ENCODE measurements around the gene REN. TPM values are rescaled to one million over a fixed set of nuclear protein-coding genes. Genes with fewer than 3 reads are reported as not detected.

The REN gene
- total RNA-seq, 1 donor from 2014 or later: not detected

GRCh38 chr1:204107892-204108291 is 58.2 kb downstream of the REN start:
- peaks cover 19% of the 10 kb centered on the region for H3K4me1 Mint-ChIP-seq (ENCODE audit: low read depth, unreplicated experiment)
- no peak for DNase-seq (ENCODE audit: low read depth)
- H3K4me3 Mint-ChIP-seq (ENCODE audit: unreplicated experiment): no peak overlapping the region

GRCh38 chr1:204106825-204107224 is 59.3 kb downstream of the REN start:
- no peak overlapping the region for H3K4me2 ChIP-seq (ENCODE audit: low read length)
- H3K4me3 Mint-ChIP-seq (ENCODE audit: unreplicated experiment): no peak overlapping the region
- H2AFZ ChIP-seq (ENCODE audit: low read depth, low read length): no peak overlapping the region
- H3K27ac Mint-ChIP-seq (ENCODE audit: unreplicated experiment): no peak overlapping the region
- no peaks in the 10 kb centered on the region for H3K27me3 Mint-ChIP-seq (ENCODE audit: low read depth, unreplicated experiment)
- H3K36me3 Mint-ChIP-seq (ENCODE audit: low read depth, unreplicated experiment): no peaks in the 10 kb centered on the region
- no peaks in the 10 kb centered on the region for H3K9me3 ChIP-seq (ENCODE audit: insufficient read depth, low read depth, low read length)
- FAIRE-seq: no peak
- peaks cover 28% of the 10 kb centered on the region for H3K4me1 ChIP-seq (ENCODE audit: insufficient read depth, low read length)
- TF ChIP-seq EZH2 (IDR thresholded peaks at IDR 0.05; ENCODE audit: insufficient read depth, low read length) (no peak), CTCF (IDR thresholded peaks at IDR 0.05; ENCODE audit: insufficient read depth, low read depth, low read length) (no peak)
- no peak for DNase-seq (ENCODE audit: low read depth)
- no peaks in the 10 kb centered on the region for H3K9me3 Mint-ChIP-seq (ENCODE audit: unreplicated experiment)
- H3K79me2 ChIP-seq (ENCODE audit: insufficient read depth, low read length): peaks cover 2% of the 10 kb centered on the region
- H3K27me3 ChIP-seq (ENCODE audit: insufficient read depth, low read length): no peaks in the 10 kb centered on the region
- H3K4me3 ChIP-seq (ENCODE audit: insufficient read depth, low read depth, low read length): no peak overlapping the region
- no peaks in the 10 kb centered on the region for H4K20me1 ChIP-seq (ENCODE audit: insufficient read depth, low read length)
- H3K4me1 Mint-ChIP-seq (ENCODE audit: low read depth, unreplicated experiment): peaks cover 26% of the 10 kb centered on the region
- no peak overlapping the region for H3K27ac ChIP-seq (ENCODE audit: low read depth, low read length)
- no peaks in the 10 kb centered on the region for H3K36me3 ChIP-seq (ENCODE audit: insufficient read depth, low read length)
- no peak overlapping the region for H3K9ac ChIP-seq (ENCODE audit: low read length)

More at GRCh38 chr1:204107892-204108291, 58.2 kb downstream of the REN start:
- Mint-ChIP-seq H3K27ac (ENCODE audit: unreplicated experiment) (no peak overlapping the region), H3K36me3 (ENCODE audit: low read depth, unreplicated experiment) (no peaks in the 10 kb centered on the region), H3K9me3 (ENCODE audit: unreplicated experiment) (no peaks in the 10 kb centered on the region), H3K27me3 (ENCODE audit: low read depth, unreplicated experiment) (no peaks in the 10 kb centered on the region)
- Histone ChIP-seq H4K20me1 (ENCODE audit: insufficient read depth, low read length) (no peaks in the 10 kb centered on the region), H3K36me3 (ENCODE audit: insufficient read depth, low read length) (no peaks in the 10 kb centered on the region), H3K4me3 (ENCODE audit: insufficient read depth, low read depth, low read length) (no peak overlapping the region), H2AFZ (ENCODE audit: low read depth, low read length) (no peak overlapping the region), H3K27me3 (ENCODE audit: insufficient read depth, low read length) (no peaks in the 10 kb centered on the region), H3K9ac (ENCODE audit: low read length) (no peak overlapping the region), H3K4me2 (ENCODE audit: low read length) (no peak overlapping the region), H3K79me2 (ENCODE audit: insufficient read depth, low read length) (peaks cover 2% of the 10 kb centered on the region), H3K27ac (ENCODE audit: low read depth, low read length) (no peak overlapping the region), H3K9me3 (ENCODE audit: insufficient read depth, low read depth, low read length) (no peaks in the 10 kb centered on the region), H3K4me1 (ENCODE audit: insufficient read depth, low read length) (peaks cover 22% of the 10 kb centered on the region)
- TF ChIP-seq CTCF (IDR thresholded peaks at IDR 0.05; ENCODE audit: insufficient read depth, low read depth, low read length) (no peak), EZH2 (IDR thresholded peaks at IDR 0.05; ENCODE audit: insufficient read depth, low read length) (no peak)
- FAIRE-seq: no peak

GRCh38 chr1:204105131-204105515 is 61.0 kb downstream of the REN start:
- no peak for FAIRE-seq
- Histone ChIP-seq H3K9ac (ENCODE audit: low read length) (no peak overlapping the region), H3K4me2 (ENCODE audit: low read length) (peak overlapping the region; percentile 65), H3K79me2 (ENCODE audit: insufficient read depth, low read length) (peaks cover 2% of the 10 kb centered on the region), H3K27ac (ENCODE audit: low read depth, low read length) (no peak overlapping the region), H3K27me3 (ENCODE audit: insufficient read depth, low read length) (no peaks in the 10 kb centered on the region), H3K4me1 (ENCODE audit: insufficient read depth, low read length) (peaks cover 28% of the 10 kb centered on the region), H2AFZ (ENCODE audit: low read depth, low read length) (no peak overlapping the region), H3K9me3 (ENCODE audit: insufficient read depth, low read depth, low read length) (no peaks in the 10 kb centered on the region), H3K4me3 (ENCODE audit: insufficient read depth, low read depth, low read length) (no peak overlapping the region), H4K20me1 (ENCODE audit: insufficient read depth, low read length) (no peaks in the 10 kb centered on the region), H3K36me3 (ENCODE audit: insufficient read depth, low read length) (no peaks in the 10 kb centered on the region)
- Mint-ChIP-seq H3K4me1 (ENCODE audit: low read depth, unreplicated experiment) (peaks cover 26% of the 10 kb centered on the region), H3K9me3 (ENCODE audit: unreplicated experiment) (no peaks in the 10 kb centered on the region), H3K36me3 (ENCODE audit: low read depth, unreplicated experiment) (no peaks in the 10 kb centered on the region), H3K27ac (ENCODE audit: unreplicated experiment) (no peak overlapping the region), H3K27me3 (ENCODE audit: low read depth, unreplicated experiment) (no peaks in the 10 kb centered on the region), H3K4me3 (ENCODE audit: unreplicated experiment) (peak overlapping the region; percentile 27)
- DNase-seq (ENCODE audit: low read depth): no peak
- TF ChIP-seq CTCF (IDR thresholded peaks at IDR 0.05; ENCODE audit: insufficient read depth, low read depth, low read length) (no peak), EZH2 (IDR thresholded peaks at IDR 0.05; ENCODE audit: insufficient read depth, low read length) (no peak)

Other genes with a start within 250 kb of the REN start
- gene SOX13, start 93.2 kb downstream of the REN start, total RNA-seq: 9.2 and 12.4 TPM in 2 replicates
- 8.2 and 9.7 TPM in 2 replicates for gene ETNK2, start 14.3 kb downstream of the REN start, total RNA-seq
- gene KISS1, start 30.2 kb upstream of the REN start, total RNA-seq: 2.2 and 2.7 TPM in 2 replicates
- gene GOLT1A, start 47.7 kb upstream of the REN start, total RNA-seq: 0.50 and 0.65 TPM in 2 replicates
- gene PLEKHA6, start 193.6 kb upstream of the REN start, total RNA-seq: 1.5 and 2.7 TPM in 2 replicates
- 38.8 and 40.0 TPM in 2 replicates for gene PPP1R15B, start 245.5 kb upstream of the REN start, total RNA-seq